ENCODE results near the gene IQCK.

Gene IQCK

DNA sequence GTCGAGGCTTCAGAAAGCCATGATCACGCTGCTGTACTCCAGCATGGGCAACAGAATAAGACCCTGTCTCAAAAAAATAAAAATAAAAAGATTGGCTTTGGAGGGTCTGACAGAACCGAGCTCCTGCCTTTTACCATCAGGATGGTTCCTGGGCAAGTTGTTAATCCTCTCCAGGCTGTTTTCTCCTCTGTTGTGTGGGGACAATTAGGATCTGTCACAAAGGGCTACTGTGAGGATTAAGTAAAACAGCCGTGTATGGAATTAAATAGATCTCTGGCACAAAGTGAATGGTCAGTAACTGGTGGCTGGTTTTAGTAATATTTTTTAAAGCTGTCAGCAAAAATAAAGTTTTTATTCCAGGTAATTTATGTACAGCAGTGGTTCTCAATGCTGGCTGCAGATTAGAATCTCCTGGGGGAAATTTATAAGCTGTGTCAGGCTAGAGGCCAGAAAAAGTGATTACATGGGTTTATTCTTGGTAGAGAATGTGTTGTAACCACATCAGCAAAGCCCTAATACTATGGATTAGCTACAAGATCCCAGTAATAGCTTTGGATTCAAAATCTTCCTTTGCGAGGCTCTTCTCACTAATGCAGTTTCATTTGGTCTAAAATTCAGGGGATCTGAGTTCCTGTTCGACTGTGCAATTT, 119.4 kb downstream of the IQCK start:
- TF ChIP-seq MAX (IDR thresholded peaks at IDR 0.05) (no peak), TCF12 (IDR thresholded peaks at IDR 0.05; ENCODE audit: low read depth) (no peak), NFIC (IDR thresholded peaks at IDR 0.05) (no peak), RAD21 (IDR thresholded peaks at IDR 0.05; ENCODE audit: low read depth) (no peak), CREB1 (IDR thresholded peaks at IDR 0.05; ENCODE audit: low read depth) (no peak), YY1 (IDR thresholded peaks at IDR 0.05; ENCODE audit: low read depth) (no peak), EGR1 (IDR thresholded peaks at IDR 0.05) (no peak), FOXM1 (IDR thresholded peaks at IDR 0.05; ENCODE audit: borderline replicate concordance, low read depth) (no peak), REST (IDR thresholded peaks at IDR 0.05; ENCODE audit: low read depth) (no peak), TEAD4 (IDR thresholded peaks at IDR 0.05) (no peak), USF1 (IDR thresholded peaks at IDR 0.05) (no peak)

DNA sequence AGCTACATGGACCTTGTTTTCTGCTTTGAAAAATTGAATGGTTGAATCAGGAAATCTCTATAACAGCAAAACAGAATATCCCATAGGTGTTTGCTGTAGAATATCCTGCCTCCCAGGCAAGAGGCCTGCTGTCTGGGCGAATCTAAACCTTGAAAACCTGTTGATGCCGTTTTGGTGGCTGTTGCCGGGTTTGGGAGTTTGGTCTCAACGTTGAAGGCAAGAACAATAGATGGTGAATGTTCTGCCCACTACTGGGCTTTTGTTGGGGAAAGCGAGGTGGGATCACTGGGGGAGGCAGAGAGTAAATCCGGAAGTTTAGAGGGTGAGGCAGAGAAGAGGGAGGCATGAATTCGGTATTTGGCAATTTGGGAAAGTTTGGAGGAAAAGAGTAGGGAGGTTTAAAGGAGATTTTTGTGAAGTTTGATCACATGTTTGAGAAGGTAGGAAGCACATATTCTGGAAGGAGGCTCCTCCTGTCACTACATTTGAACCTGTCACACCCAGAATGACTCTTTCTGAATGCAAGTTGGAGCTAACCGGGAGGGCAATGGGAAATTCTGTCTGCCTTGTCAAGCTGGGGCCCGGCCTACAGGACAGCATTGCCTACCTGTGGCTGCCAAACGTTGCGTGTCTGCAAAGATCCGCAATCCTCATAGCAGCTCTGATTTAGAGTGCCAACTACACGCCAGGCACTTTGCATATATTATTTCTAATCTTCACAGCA, 120.1 kb downstream of the IQCK start:
- TF ChIP-seq CREB1 (IDR thresholded peaks at IDR 0.05; ENCODE audit: low read depth), result no peak
- no peak for TF ChIP-seq TEAD4 (IDR thresholded peaks at IDR 0.05)
- no peak for TF ChIP-seq NFIC (IDR thresholded peaks at IDR 0.05)
- no peak for TF ChIP-seq YY1 (IDR thresholded peaks at IDR 0.05; ENCODE audit: low read depth)
- no peak for TF ChIP-seq REST (IDR thresholded peaks at IDR 0.05; ENCODE audit: low read depth)
- no peak for TF ChIP-seq TAF1 (IDR thresholded peaks at IDR 0.05; ENCODE audit: low read depth)
- TF ChIP-seq MAX (IDR thresholded peaks at IDR 0.05), result no peak
- TF ChIP-seq TCF12 (IDR thresholded peaks at IDR 0.05; ENCODE audit: low read depth), result no peak
- TF ChIP-seq USF1 (IDR thresholded peaks at IDR 0.05), result no peak
- TF ChIP-seq FOXM1 (IDR thresholded peaks at IDR 0.05; ENCODE audit: borderline replicate concordance, low read depth), result no peak
- no peak for TF ChIP-seq EGR1 (IDR thresholded peaks at IDR 0.05)

DNA sequence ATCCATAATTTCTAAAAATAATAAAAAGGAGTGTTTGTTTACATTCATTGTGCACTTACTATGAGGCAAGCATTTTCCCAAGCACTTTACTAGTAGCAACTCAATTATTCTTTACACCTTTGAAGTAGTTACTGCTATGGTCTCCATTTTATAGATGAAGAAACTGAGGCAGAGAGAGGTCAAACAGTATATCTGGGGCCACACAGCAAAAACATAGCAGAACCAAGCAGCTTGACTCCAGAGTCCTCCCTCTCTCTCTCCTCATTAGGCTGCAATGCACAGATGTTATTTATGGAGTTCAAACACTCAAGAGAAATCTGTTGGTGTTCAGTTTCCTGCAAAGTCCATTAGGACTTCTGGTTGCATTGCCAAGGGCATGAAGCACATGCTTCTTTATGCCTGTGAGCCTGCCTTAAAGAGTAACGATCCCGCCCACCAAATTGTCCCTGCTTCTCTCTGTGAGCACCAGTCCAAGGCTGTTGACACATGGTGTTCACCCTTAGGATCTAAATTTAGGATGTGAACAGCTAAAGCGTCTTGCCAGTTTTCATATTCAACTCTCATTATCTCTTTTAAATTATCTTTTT, 122.5 kb downstream of the IQCK start:
- TF ChIP-seq NFIC (IDR thresholded peaks at IDR 0.05) (no peak), EP300 (IDR thresholded peaks at IDR 0.05; ENCODE audit: borderline replicate concordance) (no peak), REST (IDR thresholded peaks at IDR 0.05; ENCODE audit: low read depth) (no peak)

- TF ChIP-seq FOXM1 (IDR thresholded peaks at IDR 0.05; ENCODE audit: borderline replicate concordance, low read depth) (no peak), CEBPB (IDR thresholded peaks at IDR 0.05) (no peak), RAD21 (IDR thresholded peaks at IDR 0.05; ENCODE audit: low read depth) (no peak), NFIC (IDR thresholded peaks at IDR 0.05) (no peak), YY1 (IDR thresholded peaks at IDR 0.05; ENCODE audit: low read depth) (no peak), EP300 (IDR thresholded peaks at IDR 0.05; ENCODE audit: borderline replicate concordance) (no peak), EGR1 (IDR thresholded peaks at IDR 0.05) (no peak), ZBTB7A (IDR thresholded peaks at IDR 0.05; ENCODE audit: low read depth) (no peak), TAF1 (IDR thresholded peaks at IDR 0.05; ENCODE audit: low read depth) (no peak)
These were observed 123.1 kb downstream of the IQCK start for GRCh38 chr16:19841184-19841583.

Data from Ishikawa (cell line).